ENCODE data around the gene BICDL2.

Gene BICDL2

DNA sequence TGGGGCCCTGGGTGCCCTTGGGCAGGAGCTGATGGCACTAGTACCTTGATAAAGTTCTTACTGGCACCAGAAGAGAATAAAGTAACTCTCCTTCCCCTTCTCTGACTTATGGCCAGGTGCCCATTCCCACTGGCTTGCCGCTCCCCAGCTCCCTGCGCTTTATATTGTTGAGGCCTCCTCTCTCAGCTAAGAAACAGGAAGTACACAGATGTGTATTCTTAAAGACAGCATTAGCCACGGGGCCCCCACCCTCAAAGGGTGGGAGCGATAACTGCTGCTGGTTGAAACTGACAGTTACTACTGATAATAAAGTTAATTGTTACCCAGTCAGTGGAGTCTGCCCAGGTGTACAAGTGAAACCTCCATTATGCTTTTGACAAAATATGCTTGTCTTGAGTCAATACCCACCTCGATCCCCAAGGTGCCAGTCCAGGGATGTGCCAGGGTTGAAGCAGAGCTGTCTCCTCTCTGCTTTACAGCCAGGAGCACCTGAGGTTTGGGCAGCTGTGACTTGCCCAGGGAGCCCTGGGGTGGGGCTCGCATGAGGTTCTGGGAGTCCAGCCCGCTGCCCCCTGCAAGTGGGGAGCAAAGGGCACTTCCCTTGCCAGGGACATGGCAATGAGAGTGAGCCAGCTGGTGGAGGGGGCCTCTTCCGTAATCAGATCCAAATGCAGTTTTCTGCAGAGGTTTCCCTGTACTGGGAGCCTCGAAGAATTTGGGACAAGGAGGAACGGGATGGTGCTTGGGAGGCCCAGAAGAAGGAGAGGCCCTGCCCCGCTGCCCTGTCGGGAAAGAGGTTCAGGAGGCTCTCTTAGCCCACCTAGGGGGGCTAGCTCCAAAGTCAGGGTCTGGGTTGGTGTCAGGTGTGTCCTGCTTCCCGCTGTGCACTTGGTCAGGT lies 29.4 kb downstream of the BICDL2 start:
- TF ChIP-seq, protein P1, sequence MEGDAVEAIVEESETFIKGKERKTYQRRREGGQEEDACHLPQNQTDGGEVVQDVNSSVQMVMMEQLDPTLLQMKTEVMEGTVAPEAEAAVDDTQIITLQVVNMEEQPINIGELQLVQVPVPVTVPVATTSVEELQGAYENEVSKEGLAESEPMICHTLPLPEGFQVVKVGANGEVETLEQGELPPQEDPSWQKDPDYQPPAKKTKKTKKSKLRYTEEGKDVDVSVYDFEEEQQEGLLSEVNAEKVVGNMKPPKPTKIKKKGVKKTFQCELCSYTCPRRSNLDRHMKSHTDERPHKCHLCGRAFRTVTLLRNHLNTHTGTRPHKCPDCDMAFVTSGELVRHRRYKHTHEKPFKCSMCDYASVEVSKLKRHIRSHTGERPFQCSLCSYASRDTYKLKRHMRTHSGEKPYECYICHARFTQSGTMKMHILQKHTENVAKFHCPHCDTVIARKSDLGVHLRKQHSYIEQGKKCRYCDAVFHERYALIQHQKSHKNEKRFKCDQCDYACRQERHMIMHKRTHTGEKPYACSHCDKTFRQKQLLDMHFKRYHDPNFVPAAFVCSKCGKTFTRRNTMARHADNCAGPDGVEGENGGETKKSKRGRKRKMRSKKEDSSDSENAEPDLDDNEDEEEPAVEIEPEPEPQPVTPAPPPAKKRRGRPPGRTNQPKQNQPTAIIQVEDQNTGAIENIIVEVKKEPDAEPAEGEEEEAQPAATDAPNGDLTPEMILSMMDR (IDR thresholded peaks at IDR 0.05): no peak

DNA sequence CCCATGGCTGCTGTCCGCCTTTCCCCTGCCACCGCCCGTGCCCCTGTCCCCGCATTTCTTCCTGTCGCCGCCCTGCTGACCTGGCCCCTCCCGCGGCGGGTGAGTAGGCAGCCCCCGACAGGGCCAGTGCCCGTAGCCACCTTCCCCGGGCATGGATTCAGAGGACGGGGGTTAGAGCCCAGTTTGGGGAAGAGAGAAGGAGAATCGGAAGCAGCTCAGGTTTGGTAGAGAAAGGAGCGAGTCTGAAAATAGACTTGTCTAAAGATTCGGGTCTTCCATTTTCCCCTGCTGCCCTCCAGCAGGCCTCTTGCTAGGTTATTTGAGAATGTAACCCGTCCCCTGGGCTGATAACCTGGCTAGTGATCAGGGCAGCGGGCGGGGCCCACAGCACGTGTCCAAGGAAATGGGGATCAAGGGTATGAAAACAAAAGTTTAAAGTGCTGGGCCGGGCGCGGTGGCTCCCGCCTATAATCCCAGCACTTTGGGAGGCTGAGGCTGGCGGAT lies 31.9 kb downstream of the BICDL2 start:
- TF ChIP-seq, protein P1 (IDR thresholded peaks at IDR 0.05): no peak

DNA sequence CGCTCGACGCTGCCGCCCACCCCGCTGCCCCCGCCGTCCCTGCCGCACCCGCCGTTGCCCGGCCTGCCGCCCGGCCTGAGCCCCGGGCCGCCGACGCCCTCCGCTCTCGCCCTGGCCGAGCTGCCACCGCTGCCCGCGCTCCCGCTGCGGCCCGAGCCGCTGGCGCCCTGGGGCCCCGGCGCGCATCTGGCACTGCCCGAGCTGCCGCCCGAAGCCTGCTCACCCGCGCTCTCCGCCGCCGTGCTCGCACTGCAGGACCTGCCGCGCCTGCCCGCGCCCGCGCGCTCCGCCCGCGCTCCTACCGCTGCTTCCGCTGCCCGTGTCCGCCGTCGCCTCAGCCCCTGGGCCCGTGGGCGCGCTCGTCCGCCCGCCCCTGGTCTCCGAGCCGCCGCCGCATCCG lies 32.4 kb downstream of the BICDL2 start:
- TF ChIP-seq, protein P1 (IDR thresholded peaks at IDR 0.05): no peak

DNA sequence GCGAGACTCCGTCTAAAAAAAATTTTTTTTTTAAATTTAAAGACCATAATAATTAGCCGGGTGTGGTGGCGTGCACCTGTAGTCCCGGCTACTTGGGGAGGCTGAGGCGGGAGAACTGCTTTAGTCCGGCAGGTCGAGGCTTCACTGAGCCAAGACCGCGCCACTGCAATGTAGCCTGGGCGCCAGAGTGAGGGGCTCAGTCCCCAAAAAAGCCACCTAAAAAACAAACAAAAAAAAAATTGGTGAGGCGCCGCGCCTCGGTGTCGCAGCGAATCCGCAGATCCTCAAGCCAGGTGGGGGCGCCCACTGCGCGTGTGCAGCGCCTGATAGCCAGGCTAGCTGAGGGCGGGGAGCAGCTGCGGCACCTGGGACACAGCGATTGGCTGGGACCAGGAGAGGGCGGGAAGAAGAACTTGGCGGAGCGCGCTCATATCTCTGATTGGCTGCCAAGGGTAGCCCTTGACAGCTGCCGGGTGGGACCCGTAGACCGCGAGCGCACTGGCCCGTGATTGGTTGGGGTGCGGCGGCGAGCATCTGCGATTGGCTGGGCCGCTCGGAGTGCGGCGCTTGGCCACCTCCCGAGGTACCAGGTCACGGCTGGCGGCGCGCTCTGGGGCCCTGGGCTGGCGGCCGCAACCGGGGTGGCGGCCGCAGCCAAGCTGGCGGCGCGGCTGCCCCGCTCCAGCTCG lies 33.0 kb downstream of the BICDL2 start:
- TF ChIP-seq, protein P1 (IDR thresholded peaks at IDR 0.05): peak; percentile 59; the same call in 1 of the 2 replicates

DNA sequence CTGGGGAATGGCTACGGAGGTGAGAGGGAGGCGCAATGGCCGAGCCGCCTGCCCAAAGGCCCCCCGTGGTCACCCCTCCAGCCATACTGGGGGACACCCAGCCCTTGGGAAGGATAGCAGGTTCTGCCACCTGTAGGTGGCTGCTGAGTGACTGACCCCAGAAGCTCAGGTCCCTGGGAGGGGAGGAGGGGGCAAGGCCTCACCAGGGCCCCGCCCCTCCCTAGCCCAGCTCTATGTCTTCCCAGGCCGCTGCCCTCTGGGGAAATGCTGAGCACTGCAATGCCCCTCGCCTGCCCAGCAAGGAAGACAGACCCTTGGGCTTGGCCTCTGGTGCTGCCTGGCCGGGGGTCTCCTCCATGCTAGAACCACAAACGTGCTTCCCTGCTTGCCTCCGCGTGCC lies 35.4 kb downstream of the BICDL2 start:
- TF ChIP-seq, protein P1 (IDR thresholded peaks at IDR 0.05): no peak

DNA sequence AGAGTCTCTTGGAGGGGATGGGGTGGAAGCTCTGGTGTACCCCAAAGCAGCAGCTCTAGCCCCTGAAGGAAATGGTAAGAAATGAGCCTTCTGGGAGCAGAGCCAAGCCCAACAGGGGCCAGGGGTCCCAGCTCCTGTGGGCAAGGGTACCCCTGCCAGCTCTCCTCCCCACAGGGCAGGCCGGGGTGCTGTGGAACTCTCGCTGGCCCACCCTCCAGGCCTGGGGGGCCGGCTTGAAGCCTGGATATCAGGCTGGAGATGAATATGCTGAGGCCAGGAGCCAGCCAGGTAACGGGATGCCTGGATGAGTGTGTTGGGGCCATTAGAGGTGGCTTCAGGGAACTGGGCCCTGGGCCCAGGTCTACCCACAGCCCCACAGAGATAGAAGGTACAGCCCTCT lies 36.2 kb downstream of the BICDL2 start:
- TF ChIP-seq, protein P1 (IDR thresholded peaks at IDR 0.05): no peak

DNA sequence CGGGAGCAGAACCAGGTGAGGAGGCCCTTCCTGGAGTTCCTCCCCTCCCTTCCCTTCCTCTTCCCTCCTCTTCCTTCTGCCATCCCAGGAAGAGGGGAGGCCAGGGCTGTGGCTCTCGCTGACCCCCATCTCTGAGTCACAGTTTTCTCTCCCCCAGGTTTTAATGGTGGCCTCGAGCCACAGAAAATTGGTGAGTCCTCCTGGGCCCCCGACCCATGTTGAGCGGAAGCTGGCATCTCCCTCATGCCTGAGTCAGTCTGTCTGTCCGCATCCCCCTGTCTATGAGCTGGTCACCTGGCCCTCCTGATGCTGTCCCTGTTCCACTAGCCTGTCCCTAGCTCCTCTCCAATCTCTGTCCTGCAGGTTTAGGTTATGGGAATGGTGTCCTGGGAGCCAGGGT lies 36.8 kb downstream of the BICDL2 start:
- TF ChIP-seq, protein P1 (IDR thresholded peaks at IDR 0.05): no peak

Measured in LNCAP (cell line).